ENCODE results near the gene VSIG10L2.
"Not testable (repeated sequence)": the region's sequence is repeated elsewhere in the genome, so short reads cannot be mapped to it uniquely, and the experiment has no call there.

Gene VSIG10L2

DNA sequence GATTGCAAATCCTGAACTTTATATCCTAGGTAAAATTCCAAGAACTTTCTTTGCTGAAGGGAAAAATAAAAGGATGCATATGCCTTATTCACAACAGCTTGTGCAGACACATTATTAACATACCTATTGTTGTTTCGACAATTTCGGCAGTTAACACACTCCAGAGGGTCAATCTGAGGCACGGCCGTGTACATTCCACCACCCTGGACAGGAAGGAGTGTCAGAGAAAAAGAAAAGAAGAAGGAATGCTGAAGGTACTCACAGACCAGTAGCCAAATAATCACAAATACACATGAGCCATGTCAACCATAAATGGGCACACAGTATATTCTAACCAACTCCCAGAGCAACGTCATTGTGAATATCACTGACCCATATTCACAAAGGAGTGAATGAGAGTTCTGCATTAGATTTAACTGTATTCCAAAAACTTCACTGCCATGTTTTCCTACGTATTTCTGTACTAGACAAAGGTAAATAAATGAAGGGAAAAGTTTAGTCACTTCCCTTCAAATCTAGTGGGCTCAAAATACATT, 32.4 kb downstream of the VSIG10L2 start:
- no peak for DNase-seq (ENCODE audit: extremely low spot score)
- POLR2A ChIA-PET = no interaction called here
- CTCF ChIA-PET = no interaction called here
- TF ChIP-seq, protein P1, sequence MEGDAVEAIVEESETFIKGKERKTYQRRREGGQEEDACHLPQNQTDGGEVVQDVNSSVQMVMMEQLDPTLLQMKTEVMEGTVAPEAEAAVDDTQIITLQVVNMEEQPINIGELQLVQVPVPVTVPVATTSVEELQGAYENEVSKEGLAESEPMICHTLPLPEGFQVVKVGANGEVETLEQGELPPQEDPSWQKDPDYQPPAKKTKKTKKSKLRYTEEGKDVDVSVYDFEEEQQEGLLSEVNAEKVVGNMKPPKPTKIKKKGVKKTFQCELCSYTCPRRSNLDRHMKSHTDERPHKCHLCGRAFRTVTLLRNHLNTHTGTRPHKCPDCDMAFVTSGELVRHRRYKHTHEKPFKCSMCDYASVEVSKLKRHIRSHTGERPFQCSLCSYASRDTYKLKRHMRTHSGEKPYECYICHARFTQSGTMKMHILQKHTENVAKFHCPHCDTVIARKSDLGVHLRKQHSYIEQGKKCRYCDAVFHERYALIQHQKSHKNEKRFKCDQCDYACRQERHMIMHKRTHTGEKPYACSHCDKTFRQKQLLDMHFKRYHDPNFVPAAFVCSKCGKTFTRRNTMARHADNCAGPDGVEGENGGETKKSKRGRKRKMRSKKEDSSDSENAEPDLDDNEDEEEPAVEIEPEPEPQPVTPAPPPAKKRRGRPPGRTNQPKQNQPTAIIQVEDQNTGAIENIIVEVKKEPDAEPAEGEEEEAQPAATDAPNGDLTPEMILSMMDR (IDR thresholded peaks at IDR 0.05; ENCODE audit: control extremely low read depth, extremely low read depth, low read depth, missing control alignments) = no peak

GRCh38 chr11:125978778-125979407, 33.0 kb downstream of the VSIG10L2 start:
- CTCF ChIA-PET = no interaction called here

GRCh38 chr11:125979511-125979910, 33.7 kb downstream of the VSIG10L2 start:
- ChIA-PET POLR2A (no interaction called here), CTCF (interaction anchor here (1.3 kb wide), 1 partner anchor 214 kb away, joined by 3 read pairs; no protein-coding TSS in a partner anchor)
- TF ChIP-seq, protein P1 (IDR thresholded peaks at IDR 0.05; ENCODE audit: control extremely low read depth, extremely low read depth, low read depth, missing control alignments) = no peak
- no peak for DNase-seq (ENCODE audit: extremely low spot score)

More at GRCh38 chr11:125978778-125979407, 33.0 kb downstream of the VSIG10L2 start:
- TF ChIP-seq, protein P1 (IDR thresholded peaks at IDR 0.05; ENCODE audit: control extremely low read depth, extremely low read depth, low read depth, missing control alignments) = no peak
- POLR2A ChIA-PET = no interaction called here
- DNase-seq (ENCODE audit: extremely low spot score) = no peak

- POLR2A ChIA-PET = no interaction called here
- DNase-seq (ENCODE audit: extremely low spot score) = no peak
- CTCF ChIA-PET = interaction anchor here (1.3 kb wide), 1 partner anchor 213 kb away, joined by 3 read pairs; no protein-coding TSS in a partner anchor
Observed at GRCh38 chr11:125980436-125980835, 34.6 kb downstream of the VSIG10L2 start.

GRCh38 chr11:125982348-125982730, 36.5 kb downstream of the VSIG10L2 start:
- ChIA-PET CTCF (no interaction called here), POLR2A (no interaction called here)
- TF ChIP-seq, protein P1 (IDR thresholded peaks at IDR 0.05; ENCODE audit: control extremely low read depth, extremely low read depth, low read depth, missing control alignments) = no peak
- no peak for DNase-seq (ENCODE audit: extremely low spot score)

More at GRCh38 chr11:125980436-125980835, 34.6 kb downstream of the VSIG10L2 start:
- TF ChIP-seq, protein P1 (IDR thresholded peaks at IDR 0.05; ENCODE audit: control extremely low read depth, extremely low read depth, low read depth, missing control alignments) = no peak

- DNase-seq (ENCODE audit: extremely low spot score); POLR2A ChIA-PET: not testable (repeated sequence)
- CTCF ChIA-PET = interaction anchor here (1.0 kb wide), 1 partner anchor 17 kb away, joined by 3 read pairs; no protein-coding TSS in a partner anchor
Observed at GRCh38 chr11:125985956-125986355, 40.1 kb downstream of the VSIG10L2 start.

DNA sequence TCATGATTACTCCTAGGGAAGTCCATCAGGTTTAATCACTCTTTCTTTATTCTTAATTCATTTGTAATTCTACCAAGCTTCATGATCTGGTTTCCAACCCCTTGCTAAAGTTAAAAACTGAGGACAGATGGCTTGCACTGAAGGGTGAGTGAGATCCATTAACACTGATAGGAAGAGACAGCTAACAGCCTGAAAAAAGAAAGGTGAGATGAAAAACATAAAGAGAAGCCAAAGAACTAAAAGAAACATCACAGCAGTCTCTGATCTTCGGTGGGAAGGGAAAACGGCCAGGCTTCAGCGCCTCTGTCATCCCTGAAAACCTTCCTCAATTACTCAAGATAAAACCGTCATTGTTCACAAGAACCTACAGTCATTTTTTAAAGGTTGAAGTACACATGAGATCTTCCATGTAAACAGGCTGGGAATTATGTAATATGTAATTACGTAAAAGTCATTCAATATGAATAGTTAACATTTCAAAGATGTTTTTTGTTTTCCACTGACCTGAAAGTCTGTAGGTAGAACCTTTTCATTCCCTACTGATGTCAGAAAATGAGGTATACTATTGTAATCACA, 41.3 kb downstream of the VSIG10L2 start:
- no peak for DNase-seq (ENCODE audit: extremely low spot score)
- ChIA-PET POLR2A (no interaction called here), CTCF (interaction anchor here (1.7 kb wide), 1 partner anchor 13 kb away, joined by 3 read pairs; no protein-coding TSS in a partner anchor)
- TF ChIP-seq, protein P1 (IDR thresholded peaks at IDR 0.05; ENCODE audit: control extremely low read depth, extremely low read depth, low read depth, missing control alignments) = no peak

All from GM10248 (cell line).